GM18951 (cell line): ENCODE data around the gene AGRN.
"Not testable (repeated sequence)": the region's sequence is repeated elsewhere in the genome, so short reads cannot be mapped to it uniquely, and the experiment has no call there.

ENCODE experiments used
- POLR2A ChIP-seq: IDR thresholded peaks from 4 replicates; pipeline ENCODE4 v1.6.1; 2011; ENCODE audit warnings: mild to moderate bottlenecking; ENCODE audit not compliant: insufficient read length, insufficient read depth; ENCODE audit errors: extremely low read depth
- in situ Hi-C: fragments of 300-500 bp; cut with MboI; formaldehyde crosslinking; loops from one replicate; pipeline ENCODE4 v1.12.0; 2022; ENCODE audit warnings: low sequenced_read_pairs, mixed read lengths, inconsistent platforms; ENCODE audit not compliant: unreplicated experiment

Gene AGRN

GRCh38 chr1:1047963-1048362 lies 28.0 kb downstream of the AGRN start:
- no peak for TF ChIP-seq POLR2A
- in situ Hi-C loops, result no loop called here

DNA sequence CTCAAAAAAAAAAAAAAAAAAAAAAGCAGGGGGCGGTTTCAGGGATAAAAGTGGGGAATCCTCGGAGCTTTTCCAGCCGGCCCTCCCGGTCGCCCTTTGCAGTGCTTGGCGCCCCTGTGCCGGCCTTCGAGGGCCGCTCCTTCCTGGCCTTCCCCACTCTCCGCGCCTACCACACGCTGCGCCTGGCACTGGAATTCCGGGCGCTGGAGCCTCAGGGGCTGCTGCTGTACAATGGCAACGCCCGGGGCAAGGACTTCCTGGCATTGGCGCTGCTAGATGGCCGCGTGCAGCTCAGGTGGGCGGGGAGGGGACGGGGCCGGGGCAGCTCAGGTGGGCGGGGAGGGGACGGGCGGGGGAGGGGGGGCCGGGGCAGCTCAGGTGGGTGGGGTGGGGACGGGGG lies 28.8 kb downstream of the AGRN start:
- TF ChIP-seq POLR2A, result no peak
- in situ Hi-C loops, result no loop called here

- TF ChIP-seq POLR2A, result no peak
- in situ Hi-C loops, result no loop called here
These were observed 29.6 kb downstream of the AGRN start for GRCh38 chr1:1049318-1050165.

DNA sequence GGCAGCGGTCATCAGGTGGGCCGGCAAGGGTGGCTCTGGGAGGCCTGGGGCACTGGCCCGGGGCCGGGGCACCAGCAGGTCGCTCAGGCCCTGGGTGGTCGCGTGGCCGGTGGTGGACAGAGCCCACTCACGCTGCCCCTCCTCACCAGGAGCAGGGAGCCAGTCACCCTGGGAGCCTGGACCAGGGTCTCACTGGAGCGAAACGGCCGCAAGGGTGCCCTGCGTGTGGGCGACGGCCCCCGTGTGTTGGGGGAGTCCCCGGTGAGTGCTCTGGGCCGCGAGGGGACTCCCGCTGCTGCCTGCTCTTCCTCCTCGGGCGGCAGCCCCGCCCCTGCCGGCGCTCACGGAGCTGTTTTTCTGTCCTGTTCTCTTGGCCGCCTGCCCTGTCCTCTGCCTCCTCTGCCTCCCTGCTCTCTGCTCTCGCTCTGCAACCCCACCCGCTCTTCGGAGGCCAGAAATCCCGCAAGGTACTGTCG lies 30.7 kb downstream of the AGRN start:
- in situ Hi-C loops, result no loop called here
- no peak for TF ChIP-seq POLR2A

DNA sequence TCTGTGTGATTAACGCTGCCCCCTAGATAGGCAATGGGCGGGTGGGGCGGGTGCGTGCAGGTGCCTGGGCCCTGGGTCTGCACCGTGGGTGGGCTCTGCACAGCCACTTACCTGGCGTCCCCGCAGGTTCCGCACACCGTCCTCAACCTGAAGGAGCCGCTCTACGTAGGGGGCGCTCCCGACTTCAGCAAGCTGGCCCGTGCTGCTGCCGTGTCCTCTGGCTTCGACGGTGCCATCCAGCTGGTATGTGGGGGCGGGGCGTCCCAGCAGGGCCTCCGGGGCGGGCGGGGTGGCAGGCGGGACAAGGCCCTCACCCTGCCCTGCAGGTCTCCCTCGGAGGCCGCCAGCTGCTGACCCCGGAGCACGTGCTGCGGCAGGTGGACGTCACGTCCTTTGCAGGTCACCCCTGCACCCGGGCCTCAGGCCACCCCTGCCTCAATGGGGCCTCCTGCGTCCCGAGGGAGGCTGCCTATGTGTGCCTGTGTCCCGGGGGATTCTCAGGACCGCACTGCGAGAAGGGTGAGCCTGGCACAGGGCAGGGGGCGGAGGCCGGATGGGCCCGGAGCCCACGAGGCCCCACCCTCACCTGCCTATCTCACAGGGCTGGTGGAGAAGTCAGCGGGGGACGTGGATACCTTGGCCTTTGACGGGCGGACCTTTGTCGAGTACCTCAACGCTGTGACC lies 31.3 kb downstream of the AGRN start:
- no peak for TF ChIP-seq POLR2A
- in situ Hi-C loops, result no loop called here

DNA sequence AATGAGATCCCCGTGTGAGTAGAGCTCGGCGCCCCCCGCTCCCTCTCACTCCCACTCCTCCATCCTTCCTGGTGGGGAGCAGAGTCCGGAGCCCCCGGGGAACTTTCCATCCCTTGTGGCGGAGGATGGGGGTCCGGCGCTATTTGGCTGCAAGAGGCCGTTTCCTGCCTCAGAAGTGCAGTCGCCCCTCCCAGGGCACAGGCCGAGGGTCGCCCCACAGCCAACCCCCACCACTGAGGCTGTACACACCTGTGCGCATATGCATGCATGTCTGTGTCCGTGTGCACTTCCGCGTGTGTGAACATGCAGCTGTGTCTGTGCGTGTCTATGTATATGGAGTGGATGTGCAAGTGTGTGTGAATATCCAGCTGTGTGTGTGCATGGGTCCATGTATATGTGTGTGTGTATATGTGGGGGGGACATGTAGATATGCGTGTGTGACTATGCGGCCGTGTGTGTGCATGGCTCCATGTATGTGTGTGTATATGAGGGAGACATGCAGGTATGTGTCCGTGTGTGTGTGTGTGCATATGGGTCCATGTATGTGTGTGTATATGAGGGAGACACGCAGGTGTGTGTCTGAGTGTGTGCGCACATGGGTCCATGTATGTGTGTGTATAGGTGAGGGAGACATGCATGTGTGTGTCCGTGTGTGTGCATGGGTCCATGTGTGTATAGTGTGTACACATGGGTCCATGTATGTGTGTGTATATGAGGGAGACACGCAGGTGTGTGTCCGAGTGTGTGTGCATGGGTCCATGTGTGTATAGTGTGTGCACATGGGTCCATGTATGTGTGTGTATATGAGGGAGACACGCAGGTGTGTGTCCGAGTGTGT lies 32.3 kb downstream of the AGRN start:
- in situ Hi-C loops, result no loop called here
- TF ChIP-seq POLR2A, result no peak

DNA sequence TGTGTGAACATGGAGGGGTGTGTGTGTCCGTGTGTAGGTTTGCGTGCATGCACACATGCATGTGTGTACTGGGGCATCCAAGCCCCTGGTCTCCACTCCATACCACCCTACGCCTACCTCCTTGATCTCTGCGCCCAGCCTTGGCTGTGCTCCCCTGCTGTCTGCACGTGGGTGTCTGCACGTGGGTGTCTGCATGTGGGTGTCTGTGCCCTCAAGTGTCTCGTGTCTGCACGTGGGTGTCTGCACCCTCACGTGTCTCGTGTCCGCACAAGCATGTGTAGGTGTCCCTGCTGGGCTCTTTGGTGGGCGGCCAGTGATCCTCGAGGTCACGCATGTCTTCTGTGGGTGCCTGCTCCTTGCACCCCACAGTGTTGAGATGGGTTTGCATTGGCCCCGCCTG lies 33.1 kb downstream of the AGRN start:
- TF ChIP-seq POLR2A, result no peak
- in situ Hi-C loops, result no loop called here

GRCh38 chr1:1053682-1054081 lies 33.8 kb downstream of the AGRN start:
- in situ Hi-C loops, result no loop called here
- TF ChIP-seq POLR2A, result no peak

- TF ChIP-seq POLR2A, result no peak
- in situ Hi-C loops, result no loop called here
These were observed 34.3 kb downstream of the AGRN start for GRCh38 chr1:1054099-1054700.

DNA sequence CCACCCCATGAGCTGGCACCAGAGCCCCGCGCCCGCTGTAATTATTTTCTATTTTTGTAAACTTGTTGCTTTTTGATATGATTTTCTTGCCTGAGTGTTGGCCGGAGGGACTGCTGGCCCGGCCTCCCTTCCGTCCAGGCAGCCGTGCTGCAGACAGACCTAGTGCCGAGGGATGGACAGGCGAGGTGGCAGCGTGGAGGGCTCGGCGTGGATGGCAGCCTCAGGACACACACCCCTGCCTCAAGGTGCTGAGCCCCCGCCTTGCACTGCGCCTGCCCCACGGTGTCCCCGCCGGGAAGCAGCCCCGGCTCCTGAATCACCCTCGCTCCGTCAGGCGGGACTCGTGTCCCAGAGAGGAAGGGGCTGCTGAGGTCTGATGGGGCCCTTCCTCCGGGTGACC lies 35.1 kb downstream of the AGRN start:
- TF ChIP-seq POLR2A, result no peak
- in situ Hi-C loops, result no loop called here

DNA sequence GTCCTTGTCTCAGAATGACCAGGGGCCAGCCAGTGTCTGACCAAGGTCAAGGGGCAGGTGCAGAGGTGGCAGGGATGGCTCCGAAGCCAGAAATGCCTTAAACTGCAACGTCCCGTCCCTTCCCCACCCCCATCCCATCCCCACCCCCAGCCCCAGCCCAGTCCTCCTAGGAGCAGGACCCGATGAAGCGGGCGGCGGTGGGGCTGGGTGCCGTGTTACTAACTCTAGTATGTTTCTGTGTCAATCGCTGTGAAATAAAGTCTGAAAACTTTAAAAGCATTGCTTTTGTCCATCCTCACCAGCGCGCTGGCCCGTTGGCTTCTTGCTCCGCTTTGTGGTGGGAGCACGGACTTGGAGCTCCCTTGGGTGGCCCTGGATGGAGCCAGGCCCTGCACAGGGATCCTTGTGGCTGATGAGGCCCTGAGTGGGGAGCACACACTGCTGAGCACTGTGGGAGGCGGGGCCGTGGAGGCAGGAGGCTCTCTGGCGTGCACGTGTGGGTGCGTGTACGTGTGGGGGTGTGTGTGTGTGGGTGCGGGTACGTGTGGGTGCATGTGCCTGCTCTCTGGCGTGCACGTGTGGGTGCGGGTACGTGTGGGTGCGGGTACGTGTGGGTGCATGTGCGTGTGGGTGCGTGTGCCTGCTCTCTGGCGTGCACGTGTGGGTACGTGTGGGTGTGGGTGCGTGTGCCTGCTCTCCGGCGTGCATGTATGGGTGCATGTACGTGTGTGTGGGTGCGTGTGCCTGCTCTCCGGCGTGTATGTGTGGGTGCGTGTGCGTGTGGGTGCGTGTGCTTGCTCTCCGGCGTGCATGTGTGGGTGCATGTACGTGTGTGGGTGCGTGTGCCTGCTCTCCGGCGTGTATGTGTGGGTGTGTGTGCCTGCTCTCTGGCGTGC lies 36.2 kb downstream of the AGRN start:
- peak; percentile 25 for TF ChIP-seq POLR2A
- in situ Hi-C loops, result no loop called here

DNA sequence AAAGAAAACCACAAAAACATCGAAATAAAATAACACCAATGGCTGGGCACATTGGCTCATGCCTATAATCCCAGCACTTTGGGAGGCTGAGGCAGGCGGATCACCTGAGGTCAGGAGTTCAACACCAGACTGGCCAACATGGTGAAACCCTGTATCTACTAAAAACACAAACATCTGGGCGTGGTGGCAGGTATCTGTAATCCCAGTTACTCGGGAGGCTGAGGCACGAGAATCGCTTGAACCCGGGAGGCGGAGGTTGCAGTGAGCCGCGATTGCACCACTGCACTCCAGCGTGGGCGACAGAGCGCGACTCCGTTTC lies 37.8 kb downstream of the AGRN start:
- in situ Hi-C loops, result not testable (repeated sequence)
